SK-N-SH treated with all-trans-retinoic acid at 6 μM for 48 hours (cell line): ENCODE results near the gene PRKG1.

Experiments used
- ARNTL ChIP-seq: fragments of 450-650 bp; formaldehyde crosslinking; IDR thresholded peaks from 2 replicates; pipeline ENCODE4 v1.5.0; 2020; ENCODE audit warnings: low read depth, mild to moderate bottlenecking, moderate library complexity, borderline replicate concordance
- CSDC2 ChIP-seq: fragments of 250-450 bp; sonication (Bioruptor Pico); IDR thresholded peaks from 2 replicates; pipeline ENCODE4 v1.5.0; 2020; ENCODE audit warnings: mild to moderate bottlenecking, moderate library complexity
- GLIS3 ChIP-seq: fragments of 250-450 bp; sonication (Bioruptor Pico); IDR thresholded peaks from 2 replicates; pipeline ENCODE4 v1.5.0; 2020; ENCODE audit warnings: mild to moderate bottlenecking, moderate library complexity
- RARB ChIP-seq: fragments of 250-450 bp; sonication (Bioruptor Pico); IDR thresholded peaks from 2 replicates; pipeline ENCODE4 v1.8.0; 2021; ENCODE audit warnings: mild to moderate bottlenecking, moderate library complexity
- SNAI2 ChIP-seq: fragments of 250-450 bp; sonication (Bioruptor Pico); IDR thresholded peaks from 2 replicates; pipeline ENCODE4 v1.5.0; 2020; ENCODE audit warnings: mild to moderate bottlenecking, moderate library complexity
- TCF4 ChIP-seq: fragments of 250-450 bp; sonication (Bioruptor Pico); IDR thresholded peaks from 2 replicates; pipeline ENCODE4 v1.8.0; 2021; ENCODE audit warnings: mild to moderate bottlenecking, moderate library complexity, borderline replicate concordance
- ZFP3 ChIP-seq: fragments of 250-450 bp; sonication (Bioruptor Pico); IDR thresholded peaks from 2 replicates; pipeline ENCODE4 v1.5.0; 2020; ENCODE audit warnings: mild to moderate bottlenecking, moderate library complexity
- ZFP30 ChIP-seq: fragments of 450-650 bp; formaldehyde crosslinking; IDR thresholded peaks from 2 replicates; pipeline ENCODE4 v1.5.0; 2022; ENCODE audit warnings: mild to moderate bottlenecking, moderate library complexity
- ZNF565 ChIP-seq: fragments of 450-650 bp; formaldehyde crosslinking; conservative IDR thresholded peaks from 2 replicates; pipeline ENCODE4 v1.5.0; 2020; ENCODE audit warnings: low read depth, mild to moderate bottlenecking, moderate library complexity
- ZNF70 ChIP-seq: fragments of 450-650 bp; formaldehyde crosslinking; IDR thresholded peaks from 2 replicates; pipeline ENCODE4 v1.5.0; 2020; ENCODE audit warnings: mild to moderate bottlenecking, moderate library complexity
- ZNF8 ChIP-seq: fragments of 450-650 bp; formaldehyde crosslinking; IDR thresholded peaks from 2 replicates; pipeline ENCODE4 v1.5.0; 2020; ENCODE audit warnings: mild to moderate bottlenecking, moderate library complexity
- TF ChIP-seq, protein P1 (sequence below): fragments of 250-450 bp; sonication (Bioruptor Pico); IDR thresholded peaks from 2 replicates; pipeline ENCODE4 v1.8.0; 2021; ENCODE audit warnings: low read depth, mild to moderate bottlenecking, moderate library complexity, borderline replicate concordance
- TF ChIP-seq, protein P2 (sequence below): fragments of 250-450 bp; sonication (Bioruptor Pico); IDR thresholded peaks from 2 replicates; pipeline ENCODE4 v1.5.1; 2020; ENCODE audit warnings: low read depth, mild to moderate bottlenecking, moderate library complexity

DNA sequence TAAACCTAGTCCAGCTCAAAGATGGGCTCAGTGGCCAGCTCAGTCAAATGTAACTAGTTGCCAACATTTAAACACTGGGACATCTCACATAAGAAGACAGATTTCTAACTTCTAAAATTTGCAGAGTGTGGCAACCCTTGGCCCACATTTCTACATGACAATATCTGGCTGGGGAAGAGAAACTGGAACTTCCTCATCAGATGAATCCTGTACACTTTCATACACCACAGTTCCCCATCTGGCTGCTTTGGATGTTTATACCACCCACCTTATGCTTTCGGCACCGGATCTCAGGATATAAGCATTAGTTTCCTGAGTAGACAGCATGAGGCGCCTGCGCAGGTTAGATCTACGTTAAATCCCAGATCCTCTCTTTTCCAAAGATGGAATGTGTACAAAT, 199.3 kb downstream of the PRKG1 start:
- TF ChIP-seq ZFP3 (no peak), ARNTL (CRISPR knock-in tag) (no peak), ZNF565 (no peak), CSDC2 (CRISPR knock-in tag) (no peak), ZNF8 (CRISPR knock-in tag) (no peak), ZNF70 (CRISPR knock-in tag) (no peak), SNAI2 (CRISPR knock-in tag) (no peak), RARB (no peak), TCF4 (CRISPR knock-in tag) (no peak), ZFP30 (CRISPR knock-in tag) (no peak), GLIS3 (CRISPR knock-in tag) (no peak)
- TF ChIP-seq, protein P1, sequence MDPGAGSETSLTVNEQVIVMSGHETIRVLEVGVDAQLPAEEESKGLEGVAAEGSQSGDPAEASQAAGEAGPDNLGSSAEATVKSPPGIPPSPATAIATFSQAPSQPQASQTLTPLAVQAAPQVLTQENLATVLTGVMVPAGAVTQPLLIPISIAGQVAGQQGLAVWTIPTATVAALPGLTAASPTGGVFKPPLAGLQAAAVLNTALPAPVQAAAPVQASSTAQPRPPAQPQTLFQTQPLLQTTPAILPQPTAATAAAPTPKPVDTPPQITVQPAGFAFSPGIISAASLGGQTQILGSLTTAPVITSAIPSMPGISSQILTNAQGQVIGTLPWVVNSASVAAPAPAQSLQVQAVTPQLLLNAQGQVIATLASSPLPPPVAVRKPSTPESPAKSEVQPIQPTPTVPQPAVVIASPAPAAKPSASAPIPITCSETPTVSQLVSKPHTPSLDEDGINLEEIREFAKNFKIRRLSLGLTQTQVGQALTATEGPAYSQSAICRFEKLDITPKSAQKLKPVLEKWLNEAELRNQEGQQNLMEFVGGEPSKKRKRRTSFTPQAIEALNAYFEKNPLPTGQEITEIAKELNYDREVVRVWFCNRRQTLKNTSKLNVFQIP (CRISPR knock-in tag), result no peak
- TF ChIP-seq, protein P2, sequence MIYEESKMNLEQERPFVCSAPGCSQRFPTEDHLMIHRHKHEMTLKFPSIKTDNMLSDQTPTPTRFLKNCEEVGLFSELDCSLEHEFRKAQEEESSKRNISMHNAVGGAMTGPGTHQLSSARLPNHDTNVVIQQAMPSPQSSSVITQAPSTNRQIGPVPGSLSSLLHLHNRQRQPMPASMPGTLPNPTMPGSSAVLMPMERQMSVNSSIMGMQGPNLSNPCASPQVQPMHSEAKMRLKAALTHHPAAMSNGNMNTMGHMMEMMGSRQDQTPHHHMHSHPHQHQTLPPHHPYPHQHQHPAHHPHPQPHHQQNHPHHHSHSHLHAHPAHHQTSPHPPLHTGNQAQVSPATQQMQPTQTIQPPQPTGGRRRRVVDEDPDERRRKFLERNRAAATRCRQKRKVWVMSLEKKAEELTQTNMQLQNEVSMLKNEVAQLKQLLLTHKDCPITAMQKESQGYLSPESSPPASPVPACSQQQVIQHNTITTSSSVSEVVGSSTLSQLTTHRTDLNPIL (CRISPR knock-in tag), result no peak
